Ureter (tissue), 1 donor: Measurements from ENCODE around the gene NLK. TPM values are rescaled to one million over a fixed set of nuclear protein-coding genes. Genes with fewer than 3 reads are reported as not detected.

ENCODE experiments used
- DNase-seq: peaks from one replicate; pipeline ENCODE4 v3.0.0-alpha.2; 2020; ENCODE audit warnings: low spot score
- total RNA-seq: library from RNA; stranded (reverse); gene quantifications from one replicate; pipeline ENCODE4 v1.2.4, GENCODE V29; 2023
- donor health status: DM: yes; HTN: yes; CAD: no.

The NLK gene
- total RNA-seq, 1 donor from 2014 or later: 36.0 TPM

DNA sequence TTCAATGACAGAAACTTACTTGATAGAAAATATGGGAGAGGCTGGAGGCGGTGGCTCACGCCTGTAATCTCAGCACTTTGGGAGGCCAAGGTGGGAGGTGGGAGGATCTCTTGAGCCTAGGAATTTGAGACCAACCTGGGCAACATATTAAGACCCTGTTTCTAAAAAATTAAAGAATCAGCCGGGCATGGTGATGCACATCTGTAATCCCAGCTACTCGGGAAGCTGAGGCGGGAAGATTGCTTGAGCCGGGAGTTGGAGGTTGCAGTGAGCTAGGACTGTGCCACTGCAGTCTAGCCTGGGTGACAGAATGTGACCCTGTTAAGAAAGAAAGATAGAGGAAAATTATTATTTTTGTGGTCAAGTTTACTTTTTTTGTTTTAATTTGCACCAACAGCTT lies 2.1 kb upstream of the NLK start:
- DNase-seq: no peak

GRCh38 chr17:28041068-28041843 lies 1.2 kb upstream of the NLK start:
- DNase-seq: peak; percentile 100

- DNase-seq: peak; percentile 46
Observed at GRCh38 chr17:28041844-28042656, 427 bp upstream of the NLK start.

DNA sequence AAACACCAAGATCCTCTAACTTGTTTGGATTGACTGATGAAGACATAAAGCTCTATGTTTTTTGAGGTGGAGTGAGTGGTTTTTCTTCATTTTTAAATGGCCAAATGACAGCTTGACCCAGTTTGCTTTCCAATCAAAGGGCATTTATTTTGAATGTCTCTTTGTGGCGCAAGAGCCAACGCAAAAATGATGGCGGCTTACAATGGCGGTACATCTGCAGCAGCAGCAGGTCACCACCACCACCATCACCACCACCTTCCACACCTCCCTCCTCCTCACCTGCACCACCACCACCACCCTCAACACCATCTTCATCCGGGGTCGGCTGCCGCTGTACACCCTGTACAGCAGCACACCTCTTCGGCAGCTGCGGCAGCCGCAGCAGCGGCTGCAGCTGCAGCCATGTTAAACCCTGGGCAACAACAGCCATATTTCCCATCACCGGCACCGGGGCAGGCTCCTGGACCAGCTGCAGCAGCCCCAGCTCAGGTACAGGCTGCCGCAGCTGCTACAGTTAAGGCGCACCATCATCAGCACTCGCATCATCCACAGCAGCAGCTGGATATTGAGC lies 329 bp downstream of the NLK start:
- no peak for DNase-seq

DNA sequence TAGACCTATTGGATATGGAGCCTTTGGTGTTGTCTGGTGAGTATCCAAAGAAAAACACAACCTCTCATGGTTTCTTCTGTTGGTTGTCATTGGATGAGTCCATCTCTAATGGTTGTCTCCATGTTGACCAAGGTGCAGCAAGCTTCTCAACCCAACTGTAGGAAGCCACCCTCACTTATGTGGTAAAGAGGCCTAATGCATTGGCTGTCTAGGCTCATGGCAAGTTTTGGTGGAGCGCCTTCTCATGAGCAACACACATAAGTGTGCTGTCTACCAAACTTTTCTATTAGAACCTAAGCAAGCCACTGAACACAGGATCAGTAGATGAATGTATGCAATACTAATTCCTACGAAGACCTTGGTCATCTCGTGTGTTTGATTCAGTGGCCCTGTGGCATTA lies 819 bp downstream of the NLK start:
- no peak for DNase-seq

DNA sequence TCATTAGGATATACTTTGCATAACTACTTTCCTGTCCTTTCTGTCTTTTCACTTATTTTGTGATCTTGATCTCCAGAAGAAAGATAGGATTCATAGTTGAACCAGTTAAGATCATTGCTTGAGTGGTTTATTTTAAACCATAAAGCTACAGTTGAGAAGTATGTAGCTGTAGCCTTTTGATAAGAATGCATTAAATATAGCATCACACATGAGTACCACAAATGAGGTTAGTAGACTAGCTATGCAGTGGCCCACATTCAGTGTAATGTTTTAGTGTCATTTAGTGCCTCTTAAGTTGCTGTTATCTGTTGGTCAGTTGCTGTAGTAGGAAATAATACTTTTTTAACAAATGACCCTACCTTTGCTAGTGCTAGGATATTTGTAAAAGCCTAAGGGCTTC lies 1.3 kb downstream of the NLK start:
- DNase-seq: no peak

- DNase-seq: no peak
Observed at GRCh38 chr17:28045304-28045703, 2.8 kb downstream of the NLK start.

GRCh38 chr17:28046034-28046825 lies 3.8 kb downstream of the NLK start:
- no peak for DNase-seq

DNA sequence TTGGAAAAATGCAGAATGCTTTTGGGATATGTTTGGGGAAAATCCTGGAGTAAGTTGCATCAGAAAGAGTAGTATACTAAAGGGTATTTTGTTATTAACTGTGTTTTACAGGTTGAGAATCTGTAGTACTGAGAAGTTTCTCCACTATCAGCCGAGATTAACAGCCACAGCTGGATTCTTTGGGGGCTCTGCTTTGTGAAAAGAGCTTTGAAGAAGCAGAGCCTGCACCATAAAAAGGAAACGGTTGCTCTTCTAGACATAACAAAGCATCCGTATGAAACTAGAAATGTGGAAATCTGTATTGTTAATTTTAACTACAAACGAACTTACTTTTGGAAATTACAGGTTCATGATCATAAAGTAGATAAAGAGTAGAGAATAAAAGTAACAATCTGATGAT lies 5.3 kb downstream of the NLK start:
- DNase-seq: no peak

- no peak for DNase-seq
Observed at GRCh38 chr17:28049071-28049470, 6.6 kb downstream of the NLK start.

- DNase-seq: no peak
Observed at GRCh38 chr17:28053044-28053670, 10.7 kb downstream of the NLK start.

DNA sequence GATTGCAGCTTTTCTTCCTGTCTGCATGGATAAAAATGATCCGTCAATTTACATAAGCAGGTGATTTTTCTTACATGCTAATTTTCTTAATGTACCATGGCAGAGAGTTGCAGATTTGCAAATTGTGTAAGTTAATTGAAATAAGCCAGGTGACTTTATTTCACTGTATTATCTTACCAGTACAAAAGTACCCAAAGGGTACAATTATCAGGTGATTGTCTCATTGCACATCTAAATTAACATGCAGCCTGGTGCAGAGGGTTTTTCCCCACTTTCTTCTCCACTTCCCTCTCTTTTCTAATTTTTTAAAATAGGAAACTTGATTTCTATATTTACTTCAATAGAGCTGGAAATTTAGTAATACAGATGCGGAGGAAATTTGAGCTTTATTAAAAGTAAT lies 11.2 kb downstream of the NLK start:
- no peak for DNase-seq

DNA sequence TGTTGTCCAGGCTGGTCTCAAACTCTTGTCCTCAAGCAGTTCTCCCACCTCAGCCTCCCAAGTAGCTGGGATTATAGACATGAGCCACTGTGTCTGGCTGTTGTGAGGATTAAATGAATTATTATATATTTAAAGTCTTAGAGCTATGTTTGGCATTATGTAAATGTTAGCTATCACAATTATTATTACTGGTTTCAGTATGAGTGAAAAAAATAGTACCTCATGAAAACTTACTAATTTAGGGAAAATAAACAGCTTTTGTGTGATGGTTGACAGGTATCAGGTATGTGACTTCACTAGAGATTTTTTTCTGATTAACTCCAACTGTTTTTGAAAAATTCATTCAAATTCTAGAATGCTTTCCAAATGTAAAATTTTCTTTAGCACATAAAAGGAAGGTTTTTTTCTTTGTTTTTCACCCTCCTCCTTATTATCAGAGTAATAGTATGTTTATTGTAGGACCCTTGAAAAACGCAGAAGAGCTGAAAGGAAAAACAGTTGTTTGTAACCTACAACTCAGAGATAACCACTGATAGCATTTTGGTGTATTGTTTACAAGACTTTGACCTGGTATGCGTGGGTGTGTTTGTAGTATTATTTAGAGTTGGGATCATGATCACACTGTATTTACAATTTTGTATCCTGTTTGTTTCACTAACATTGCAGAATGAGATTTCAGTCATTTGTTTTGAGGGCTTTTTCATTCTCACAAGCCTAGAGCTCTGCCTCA lies 13.2 kb downstream of the NLK start:
- DNase-seq: no peak

- DNase-seq: no peak
Observed at GRCh38 chr17:28056276-28056620, 13.8 kb downstream of the NLK start.

- DNase-seq: no peak
Observed at GRCh38 chr17:28057731-28058246, 15.3 kb downstream of the NLK start.

DNA sequence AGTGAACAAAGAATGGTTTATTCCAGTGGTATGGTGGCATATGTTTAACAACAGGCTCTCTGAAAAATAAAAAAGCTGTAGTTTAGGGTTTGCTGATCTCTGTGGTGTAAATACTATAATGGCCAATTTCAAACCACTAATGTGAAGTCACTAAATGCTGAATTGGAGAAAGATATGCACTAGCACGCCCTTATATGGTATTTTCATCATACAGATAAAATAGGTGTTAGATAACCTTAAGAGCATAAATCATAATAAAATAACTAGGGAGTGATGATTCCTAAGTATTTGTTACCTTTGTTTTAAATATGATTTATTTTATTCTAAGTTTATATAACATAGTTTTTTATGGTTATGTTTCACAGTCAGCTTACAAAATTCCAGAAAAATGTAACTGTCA lies 17.2 kb downstream of the NLK start:
- DNase-seq: no peak

- DNase-seq: no peak
Observed at GRCh38 chr17:28065706-28066105, 23.2 kb downstream of the NLK start.

DNA sequence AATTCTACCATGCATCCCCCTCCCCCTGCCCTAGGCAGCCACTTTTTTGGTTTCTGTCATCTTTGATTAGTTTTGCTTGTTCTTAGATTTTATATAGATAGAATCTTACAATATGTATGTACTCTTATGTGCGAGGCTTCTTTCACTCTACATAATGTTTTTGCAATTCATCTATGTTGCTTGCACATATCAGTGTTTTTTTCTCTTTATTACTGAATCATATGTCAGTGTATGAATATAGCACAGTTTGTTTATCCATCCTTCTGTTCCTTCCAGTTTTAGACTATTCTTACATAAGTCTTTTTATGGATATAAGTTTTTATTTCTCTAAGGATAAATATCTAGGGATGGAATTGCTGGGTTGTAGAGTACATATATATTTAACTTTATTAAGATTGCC lies 26.6 kb downstream of the NLK start:
- no peak for DNase-seq

- no peak for DNase-seq
Observed at GRCh38 chr17:28071179-28071578, 28.7 kb downstream of the NLK start.

GRCh38 chr17:28071891-28072606 lies 29.6 kb downstream of the NLK start:
- no peak for DNase-seq
